Inflammatory macrophage (primary cell): ENCODE results near the gene SSX2.
"Not testable (repeated sequence)": the region's sequence is repeated elsewhere in the genome, so short reads cannot be mapped to it uniquely, and the experiment has no call there.

Source experiments
- DNase-seq, 2 donors: peaks; one replicate each; pipeline ENCODE4 v3.0.0-alpha.2; 2020 to 2022
- total RNA-seq, 18 experiments: gene quantifications; one replicate each; lab custom pipeline; 2026; ENCODE audit warnings: mixed read lengths in 6 of 18, inconsistent platforms in 2 of 18; lab: John Stamatoyannopoulos, UW

SSX2 gene, protein sequence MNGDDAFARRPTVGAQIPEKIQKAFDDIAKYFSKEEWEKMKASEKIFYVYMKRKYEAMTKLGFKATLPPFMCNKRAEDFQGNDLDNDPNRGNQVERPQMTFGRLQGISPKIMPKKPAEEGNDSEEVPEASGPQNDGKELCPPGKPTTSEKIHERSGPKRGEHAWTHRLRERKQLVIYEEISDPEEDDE
- total RNA-seq, result 0 to 0.04 (median 0) reads per million in 18 experiments

DNA sequence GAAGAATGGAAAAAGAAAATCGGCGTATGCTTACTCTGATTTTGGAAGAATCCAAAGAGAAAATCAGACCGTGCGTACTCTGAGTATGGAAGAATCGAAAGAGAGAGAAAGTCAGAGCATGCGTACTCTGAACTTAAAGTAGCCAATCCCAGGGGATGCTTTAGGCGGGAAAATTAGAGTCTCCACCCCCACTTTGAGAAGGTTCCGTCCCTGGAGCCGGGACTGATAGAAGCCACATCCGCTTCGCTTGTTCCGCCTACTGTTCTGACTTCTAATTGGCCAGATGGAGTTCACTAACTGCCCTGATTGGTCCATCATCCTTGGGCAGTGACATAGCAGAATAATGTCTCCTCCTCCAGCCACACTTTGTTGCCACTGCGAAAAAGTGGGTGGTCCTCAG is at the start of gene SSX2:
Gene SSX2, minus strand, starts transcription at position 101 of the 400 bp plus-strand sequence. CDS start 1,429 bp downstream, outside the sequence.
- not testable (repeated sequence) for DNase-seq

DNA sequence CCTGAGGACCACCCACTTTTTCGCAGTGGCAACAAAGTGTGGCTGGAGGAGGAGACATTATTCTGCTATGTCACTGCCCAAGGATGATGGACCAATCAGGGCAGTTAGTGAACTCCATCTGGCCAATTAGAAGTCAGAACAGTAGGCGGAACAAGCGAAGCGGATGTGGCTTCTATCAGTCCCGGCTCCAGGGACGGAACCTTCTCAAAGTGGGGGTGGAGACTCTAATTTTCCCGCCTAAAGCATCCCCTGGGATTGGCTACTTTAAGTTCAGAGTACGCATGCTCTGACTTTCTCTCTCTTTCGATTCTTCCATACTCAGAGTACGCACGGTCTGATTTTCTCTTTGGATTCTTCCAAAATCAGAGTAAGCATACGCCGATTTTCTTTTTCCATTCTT is 44.0 kb upstream of the SSX2 start, which contains the start of gene SSX2B:
Gene SSX2B, plus strand, starts transcription at position 301 of the 400 bp plus-strand sequence. CDS start 1,429 bp downstream, outside the sequence.
- DNase-seq, result not testable (repeated sequence)

DNA sequence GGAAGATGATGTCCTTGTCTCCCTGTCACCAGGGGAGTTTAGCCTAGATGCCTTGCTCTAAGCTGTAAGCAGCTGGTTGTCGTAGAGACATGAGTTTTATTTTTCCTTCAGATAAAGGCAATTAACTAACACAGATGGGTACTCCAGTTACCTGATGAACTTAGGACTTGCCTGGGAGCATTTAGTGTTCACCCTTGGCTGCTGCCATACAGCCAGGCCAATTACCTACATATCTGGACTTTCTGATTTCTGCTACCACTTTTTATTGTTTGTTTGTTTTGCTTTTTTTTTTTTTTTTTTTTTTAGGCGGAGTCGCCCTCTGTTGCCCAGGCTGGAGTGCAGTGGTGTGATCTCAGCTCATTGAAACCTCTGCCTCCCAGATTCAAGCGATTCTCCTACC is 14.9 kb downstream of the SSX2 start:
- DNase-seq, result not testable (repeated sequence)

DNA sequence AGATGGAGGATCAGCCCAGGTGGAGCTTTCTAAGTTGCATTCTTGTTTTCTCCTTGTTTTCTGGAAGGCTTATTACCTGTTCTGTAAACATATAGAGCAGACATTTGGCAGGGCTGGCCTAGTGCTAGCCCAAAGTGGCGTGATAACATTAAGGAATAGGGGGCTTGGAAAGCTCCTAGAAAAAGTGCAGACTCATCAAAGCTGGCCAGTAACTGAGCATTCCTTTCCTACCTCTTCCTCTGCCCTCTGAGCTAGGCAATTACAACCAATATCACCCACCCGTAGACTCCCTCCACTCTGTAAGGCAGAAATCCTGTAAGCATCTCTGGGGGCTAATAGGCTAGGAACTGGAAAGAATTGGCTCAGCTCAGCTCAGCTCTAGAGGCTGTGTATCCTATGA is 44.8 kb downstream of the SSX2 start:
- DNase-seq, result not testable (repeated sequence)

DNA sequence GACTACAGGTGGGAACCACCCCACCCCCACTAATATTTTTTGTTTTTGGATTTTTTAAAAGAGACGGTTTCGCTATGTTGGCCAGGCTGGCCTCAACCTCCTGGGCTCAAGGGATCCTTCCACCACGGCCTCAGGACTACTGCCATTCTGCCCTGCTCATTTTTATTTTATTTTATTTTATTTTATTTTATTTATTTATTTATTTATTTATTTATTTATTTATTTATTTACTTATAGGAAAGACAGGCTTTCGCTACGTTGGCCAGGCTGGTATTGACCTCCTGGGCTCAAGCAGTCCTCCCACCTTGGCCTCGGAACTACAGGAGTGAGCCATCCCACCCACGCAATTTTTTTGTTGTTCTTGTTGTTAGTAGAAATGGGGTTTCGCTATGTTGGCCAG is 51.5 kb downstream of the SSX2 start:
- not testable (repeated sequence) for DNase-seq

DNA sequence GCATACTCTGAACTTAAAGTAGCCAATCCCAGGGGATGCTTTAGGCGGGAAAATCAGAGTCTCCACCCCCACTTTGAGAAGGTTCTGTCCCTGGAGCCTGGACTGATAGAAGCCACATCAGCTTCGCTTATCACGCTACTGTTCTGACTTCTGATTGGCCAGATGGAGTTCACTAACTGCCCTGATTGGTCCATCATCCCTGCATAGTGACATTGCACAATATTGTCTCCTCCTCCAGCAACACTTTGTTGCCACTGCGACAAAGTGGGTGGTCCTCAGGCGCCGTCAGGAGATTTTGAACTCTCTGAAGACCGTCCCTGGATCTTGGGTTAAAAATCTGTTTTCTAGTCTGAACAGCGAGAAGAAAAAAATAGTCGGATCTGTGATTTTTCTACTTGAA is 52.2 kb downstream of the SSX2 start, which contains the start of gene SSX7:
Gene SSX7, minus strand, starts transcription at position 101 of the 400 bp plus-strand sequence. CDS start 1,428 bp downstream, outside the sequence.
- DNase-seq, result not testable (repeated sequence)

DNA sequence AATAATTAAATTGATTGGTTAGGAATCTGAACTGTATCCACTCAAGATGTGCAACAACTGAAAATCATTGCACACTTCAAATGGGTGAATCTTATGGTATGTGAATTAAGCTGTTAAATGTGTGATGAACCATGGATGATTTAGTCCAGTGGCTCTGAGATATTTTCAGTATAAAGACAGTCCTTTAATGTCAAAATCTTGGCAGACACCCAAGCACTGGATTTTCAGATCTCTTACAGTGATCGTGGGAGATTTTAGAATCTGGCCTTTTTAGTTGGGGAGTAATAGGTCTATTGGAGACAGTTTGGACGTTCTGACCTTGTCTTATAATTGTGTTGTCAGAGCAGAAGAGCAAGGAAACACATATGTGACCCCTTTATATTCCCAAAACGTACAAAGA is 56.3 kb downstream of the SSX2 start:
- not testable (repeated sequence) for DNase-seq

DNA sequence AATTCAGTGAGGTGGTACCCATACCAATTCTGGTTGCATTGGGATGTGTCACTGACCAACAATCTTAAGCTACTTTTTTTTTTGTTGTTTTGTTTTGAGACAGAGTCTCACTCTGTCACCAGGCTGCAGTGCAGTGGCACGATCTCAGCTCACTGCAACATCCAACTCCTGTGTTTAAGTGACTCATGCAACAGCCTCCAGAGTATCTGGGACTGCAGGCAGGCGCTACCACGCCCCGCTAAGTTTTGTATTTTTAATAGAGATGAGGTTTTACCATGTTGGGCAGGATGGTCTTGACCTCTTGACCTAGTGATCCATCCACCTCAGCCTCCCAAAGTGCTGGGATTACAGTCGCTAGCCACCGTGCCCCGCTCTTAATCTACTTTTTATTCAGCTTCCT is 58.0 kb downstream of the SSX2 start:
- DNase-seq, result not testable (repeated sequence)
